OCI-LY1 (cell line): ENCODE results near the gene ST6GALNAC5.

Experiments
- H2AFZ ChIP-seq: fragments of 200-600 bp; sonication (generic), shearing (Covaris generic); 2 replicates; pipeline ENCODE4 v1.6.0; 2014; ENCODE audit warnings: antibody characterized with exemption, mild to moderate bottlenecking, low read length
- H3F3A ChIP-seq: fragments of 200-600 bp; sonication (generic), shearing (Covaris generic); 2 replicates; pipeline ENCODE4 v1.6.0; 2014; ENCODE audit warnings: mild to moderate bottlenecking, antibody characterized with exemption, low read length, moderate library complexity; ENCODE audit not compliant: insufficient read depth
- H3K27ac ChIP-seq: fragments of 200-600 bp; sonication (generic); 2 replicates; pipeline ENCODE4 v1.5.1; 2014; ENCODE audit warnings: low read length, mixed run types, mild to moderate bottlenecking, low read depth; ENCODE audit not compliant: poor library complexity, severe bottlenecking
- H3K27me3 ChIP-seq: fragments of 200-600 bp; sonication (generic); 2 replicates; pipeline ENCODE4 v1.6.0; 2014; ENCODE audit warnings: antibody characterized with exemption, mild to moderate bottlenecking, low read length, moderate library complexity; ENCODE audit not compliant: insufficient read depth
- H3K36me3 ChIP-seq: fragments of 200-600 bp; sonication (generic); 2 replicates; pipeline ENCODE4 v1.6.1; 2014; ENCODE audit warnings: mild to moderate bottlenecking, antibody characterized with exemption, low read length, moderate library complexity, mixed read lengths; ENCODE audit not compliant: insufficient read depth
- H3K4me1 ChIP-seq: fragments of 200-600 bp; sonication (generic); 2 replicates; pipeline ENCODE4 v1.5.1; 2014; ENCODE audit warnings: mild to moderate bottlenecking, low read length, moderate library complexity; ENCODE audit not compliant: insufficient read depth, severe bottlenecking
- H3K4me2 ChIP-seq: fragments of 200-600 bp; sonication (generic), shearing (Covaris generic); 2 replicates; pipeline ENCODE4 v1.6.1; 2014; ENCODE audit warnings: low read length
- H3K4me3 ChIP-seq: fragments of 200-600 bp; sonication (generic); 2 replicates; pipeline ENCODE4 v1.5.1; 2014; ENCODE audit warnings: low read length, low read depth, mild to moderate bottlenecking, mixed read lengths; ENCODE audit not compliant: poor library complexity, severe bottlenecking
- H3K79me2 ChIP-seq: fragments of 200-600 bp; shearing (Covaris generic); 2 replicates; pipeline ENCODE4 v1.6.1; 2016; ENCODE audit warnings: mixed run types, low read length, mixed read lengths; ENCODE audit not compliant: insufficient read depth
- H3K9ac ChIP-seq: fragments of 200-600 bp; sonication (generic), shearing (Covaris generic); 2 replicates; pipeline ENCODE4 v1.6.1; 2014; ENCODE audit warnings: mild to moderate bottlenecking, low read length, mixed read lengths
- H3K9me2 ChIP-seq: fragments of 200-600 bp; sonication (generic), shearing (Covaris generic); 2 replicates; pipeline ENCODE4 v1.6.1; 2014; ENCODE audit warnings: low read depth, mild to moderate bottlenecking, low read length, mixed read lengths
- H3K9me3 ChIP-seq: fragments of 200-600 bp; shearing (Covaris generic); 2 replicates; pipeline ENCODE4 v1.6.1; 2014; ENCODE audit warnings: low read length, mixed read lengths
- H4K20me1 ChIP-seq: fragments of 200-600 bp; sonication (generic), shearing (Covaris generic); 2 replicates; pipeline ENCODE4 v1.6.0; 2016; ENCODE audit warnings: mild to moderate bottlenecking, low read length; ENCODE audit not compliant: insufficient read depth
- CTCF ChIP-seq: fragments of 200-600 bp; sonication (generic), shearing (Covaris generic); IDR thresholded peaks from 2 replicates; pipeline ENCODE4 v1.5.1; 2017; ENCODE audit warnings: mild to moderate bottlenecking, antibody characterized with exemption, low read length, moderate library complexity, mixed read lengths
- EZH2 ChIP-seq: fragments of 200-600 bp; sonication (generic), shearing (Covaris generic); IDR thresholded peaks from 2 replicates; pipeline ENCODE4 v1.8.0; 2017; ENCODE audit warnings: borderline replicate concordance, mixed run types, mild to moderate bottlenecking, antibody characterized with exemption, low read length, moderate library complexity, mixed read lengths

ST6GALNAC5 gene

GRCh38 chr1:77056525-77056924 lies 189.2 kb downstream of the ST6GALNAC5 start:
- Histone ChIP-seq H2AFZ (no peak overlapping the region), H3K9ac (no peak overlapping the region), H4K20me1 (no peaks in the 10 kb centered on the region), H3K9me3 (no peaks in the 10 kb centered on the region), H3K4me1 (no peaks in the 10 kb centered on the region), H3K27ac (no peak overlapping the region), H3K9me2 (no peaks in the 10 kb centered on the region), H3K27me3 (no peaks in the 10 kb centered on the region), H3F3A (no peaks in the 10 kb centered on the region), H3K79me2 (no peaks in the 10 kb centered on the region), H3K4me3 (no peak overlapping the region), H3K4me2 (no peak overlapping the region), H3K36me3 (no peaks in the 10 kb centered on the region)
- TF ChIP-seq EZH2 (no peak), CTCF (no peak)

- TF ChIP-seq CTCF: no peak
- no peak for TF ChIP-seq EZH2
- H3K9me3 ChIP-seq: no peaks in the 10 kb centered on the region
These were observed 190.8 kb downstream of the ST6GALNAC5 start for GRCh38 chr1:77057994-77058585.

GRCh38 chr1:77060000-77060399 lies 192.7 kb downstream of the ST6GALNAC5 start:
- H3K4me3 ChIP-seq: no peak overlapping the region
- no peaks in the 10 kb centered on the region for H3F3A ChIP-seq
- no peaks in the 10 kb centered on the region for H3K4me1 ChIP-seq
- H3K27ac ChIP-seq: no peak overlapping the region
- H4K20me1 ChIP-seq: no peaks in the 10 kb centered on the region
- no peaks in the 10 kb centered on the region for H3K36me3 ChIP-seq
- H3K9ac ChIP-seq: no peak overlapping the region
- no peak for TF ChIP-seq EZH2
- no peak for TF ChIP-seq CTCF
- no peaks in the 10 kb centered on the region for H3K9me3 ChIP-seq
- no peak overlapping the region for H2AFZ ChIP-seq
- no peaks in the 10 kb centered on the region for H3K27me3 ChIP-seq
- H3K4me2 ChIP-seq: no peak overlapping the region
- no peaks in the 10 kb centered on the region for H3K9me2 ChIP-seq
- H3K79me2 ChIP-seq: no peaks in the 10 kb centered on the region

More at GRCh38 chr1:77057994-77058585, 190.8 kb downstream of the ST6GALNAC5 start:
- H3K27ac ChIP-seq: no peak overlapping the region
- no peaks in the 10 kb centered on the region for H3K79me2 ChIP-seq
- H3K4me3 ChIP-seq: no peak overlapping the region
- H3F3A ChIP-seq: no peaks in the 10 kb centered on the region
- H3K9me2 ChIP-seq: no peaks in the 10 kb centered on the region
- H3K27me3 ChIP-seq: no peaks in the 10 kb centered on the region
- no peaks in the 10 kb centered on the region for H3K36me3 ChIP-seq
- H3K4me1 ChIP-seq: no peaks in the 10 kb centered on the region
- no peak overlapping the region for H3K4me2 ChIP-seq
- no peaks in the 10 kb centered on the region for H4K20me1 ChIP-seq
- no peak overlapping the region for H2AFZ ChIP-seq
- H3K9ac ChIP-seq: no peak overlapping the region
